NCI-H2171 (cell line): ENCODE data around the gene POLR2L.
A peak's percentile ranks its signal among the peaks of the same experiment; 100 is the strongest.

ENCODE experiments used
- DNase-seq: peaks from one replicate; lab custom pipeline; 2025; lab: John Stamatoyannopoulos, UW

The POLR2L gene

DNA sequence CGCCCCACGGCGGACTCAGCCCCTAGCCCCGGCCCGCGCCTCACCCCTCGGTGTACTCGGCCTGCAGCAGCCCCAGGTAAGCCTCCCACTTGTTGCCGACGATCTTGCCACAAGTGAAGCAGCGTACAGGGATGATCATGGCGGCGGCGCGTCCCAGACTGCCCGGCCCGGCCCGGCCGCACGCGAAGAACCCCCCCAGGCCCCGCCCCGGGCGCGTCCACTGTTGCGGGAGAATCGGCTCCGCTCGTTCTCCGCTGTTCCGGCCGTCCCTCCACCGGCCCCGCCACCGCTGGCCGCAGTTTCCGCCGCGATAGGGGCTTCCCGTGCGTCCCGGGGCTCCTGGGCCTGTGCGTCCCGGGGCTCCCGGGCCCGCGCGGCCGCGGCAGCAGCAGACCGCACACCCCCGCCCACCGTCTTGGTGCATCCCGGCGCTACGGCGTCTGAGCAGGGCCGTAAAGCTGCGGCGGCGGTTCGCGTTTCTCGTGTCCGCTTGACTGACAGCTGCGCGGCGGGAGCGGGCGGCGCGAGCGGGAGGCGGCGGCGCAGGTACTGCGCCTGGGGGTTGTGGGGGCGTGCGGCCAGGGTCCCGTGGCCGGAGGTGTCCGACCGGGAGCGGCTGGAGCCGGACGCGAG is at the start of gene POLR2L, which contains the start of gene TSPAN4:
POLR2L (minus strand) TSS at position 160 of the 633 bp plus-strand sequence; CDS start at position 139, 21 bp downstream.
TSPAN4 (plus strand) TSS at position 483 of the 633 bp plus-strand sequence. CDS start 7,453 bp downstream, outside the sequence.
- DNase-seq = peak; percentile 72

DNA sequence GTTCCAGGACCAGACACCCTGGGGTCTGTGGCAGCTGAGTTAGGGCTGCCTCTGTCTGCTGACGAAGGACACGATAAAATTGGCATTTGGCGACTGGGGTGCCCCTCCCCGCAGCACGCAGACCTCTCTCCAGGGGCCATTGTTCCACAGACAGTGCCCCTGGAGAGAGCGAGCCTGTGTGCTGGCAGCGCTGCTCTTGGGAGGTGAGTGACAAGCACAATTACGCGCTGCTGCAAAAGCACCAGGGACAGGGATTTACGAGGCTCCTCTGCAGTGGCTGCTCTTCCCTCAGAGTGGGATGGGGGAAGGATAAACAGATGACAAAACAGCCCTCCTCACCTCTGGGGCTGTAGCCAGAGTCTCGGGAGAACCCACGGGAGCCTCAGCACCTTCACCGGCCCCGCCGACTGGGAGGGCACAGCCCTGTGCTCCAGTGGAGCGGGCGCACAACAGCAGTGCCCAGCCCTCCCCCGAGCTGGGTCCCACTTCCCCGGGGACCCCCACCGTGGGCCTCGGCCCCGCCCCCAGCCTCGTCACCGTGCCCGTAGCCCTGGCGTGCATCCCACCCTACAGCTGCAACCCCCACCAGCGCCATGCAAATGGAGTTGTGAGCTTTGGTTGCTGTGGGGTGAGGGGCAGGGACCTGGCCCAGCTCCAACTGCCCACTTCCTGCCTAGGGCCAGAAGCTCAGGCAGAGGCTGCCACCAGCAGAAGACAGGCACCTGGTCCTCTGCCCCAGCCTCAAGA is 48.6 kb upstream of the POLR2L start:
- DNase-seq = no peak

DNA sequence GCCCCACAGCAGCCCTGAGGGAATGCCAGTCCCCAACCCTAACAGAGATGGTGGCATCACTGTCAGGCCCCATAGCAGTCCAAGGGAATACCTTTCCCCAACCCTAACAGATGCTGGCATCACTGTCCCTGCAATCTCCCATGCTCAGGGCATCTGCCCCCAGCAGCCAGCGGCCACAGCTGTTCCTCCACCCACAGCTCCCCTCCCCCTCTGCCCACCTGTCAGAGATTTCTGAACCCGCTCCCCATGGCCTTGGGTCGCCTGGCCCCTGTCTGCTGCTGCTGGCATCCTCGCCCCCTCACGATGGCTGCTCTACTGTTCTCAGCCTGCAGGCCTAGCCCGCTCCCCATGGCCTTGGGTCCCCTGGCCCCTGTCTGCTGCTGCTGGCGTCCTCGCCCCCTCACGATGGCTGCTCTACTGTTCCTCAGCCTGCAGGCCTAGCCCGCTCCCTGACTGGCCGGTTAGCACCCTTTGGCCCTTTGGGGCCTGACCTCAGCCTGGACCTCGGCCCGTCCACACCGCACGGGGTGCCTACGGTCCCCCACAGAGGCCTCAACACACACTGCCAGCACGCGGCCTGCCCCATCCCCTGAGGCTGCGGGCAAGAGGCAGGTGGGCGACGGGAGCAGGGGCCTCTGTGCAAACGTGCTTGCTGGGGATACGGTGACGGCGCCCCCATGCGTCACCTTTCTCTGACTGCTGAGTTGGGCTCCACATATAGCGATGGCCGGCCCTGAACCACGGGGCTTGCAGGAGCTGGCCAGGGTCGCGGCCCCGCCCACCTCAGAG is 47.6 kb upstream of the POLR2L start:
- DNase-seq = no peak

DNA sequence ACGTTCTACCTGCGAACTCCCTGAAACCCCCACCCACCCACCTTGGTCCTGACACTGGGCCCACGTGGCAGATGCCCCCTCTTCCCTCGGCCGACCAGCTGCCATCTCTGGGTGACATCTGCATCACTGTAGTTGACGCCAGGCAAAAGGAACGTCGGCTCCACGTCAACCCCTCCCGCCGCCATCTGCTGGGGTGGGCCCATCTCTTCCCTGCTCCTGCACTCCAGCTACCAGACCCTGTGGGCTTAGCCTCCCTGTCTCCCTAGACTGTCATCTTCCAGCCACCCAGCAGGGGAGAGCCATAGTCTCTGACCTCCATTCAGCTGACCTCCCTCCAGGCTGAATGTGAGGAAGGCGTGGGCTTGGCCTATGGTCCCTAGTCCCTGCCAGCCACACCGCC is 46.9 kb upstream of the POLR2L start:
- peak; percentile 60 for DNase-seq

DNA sequence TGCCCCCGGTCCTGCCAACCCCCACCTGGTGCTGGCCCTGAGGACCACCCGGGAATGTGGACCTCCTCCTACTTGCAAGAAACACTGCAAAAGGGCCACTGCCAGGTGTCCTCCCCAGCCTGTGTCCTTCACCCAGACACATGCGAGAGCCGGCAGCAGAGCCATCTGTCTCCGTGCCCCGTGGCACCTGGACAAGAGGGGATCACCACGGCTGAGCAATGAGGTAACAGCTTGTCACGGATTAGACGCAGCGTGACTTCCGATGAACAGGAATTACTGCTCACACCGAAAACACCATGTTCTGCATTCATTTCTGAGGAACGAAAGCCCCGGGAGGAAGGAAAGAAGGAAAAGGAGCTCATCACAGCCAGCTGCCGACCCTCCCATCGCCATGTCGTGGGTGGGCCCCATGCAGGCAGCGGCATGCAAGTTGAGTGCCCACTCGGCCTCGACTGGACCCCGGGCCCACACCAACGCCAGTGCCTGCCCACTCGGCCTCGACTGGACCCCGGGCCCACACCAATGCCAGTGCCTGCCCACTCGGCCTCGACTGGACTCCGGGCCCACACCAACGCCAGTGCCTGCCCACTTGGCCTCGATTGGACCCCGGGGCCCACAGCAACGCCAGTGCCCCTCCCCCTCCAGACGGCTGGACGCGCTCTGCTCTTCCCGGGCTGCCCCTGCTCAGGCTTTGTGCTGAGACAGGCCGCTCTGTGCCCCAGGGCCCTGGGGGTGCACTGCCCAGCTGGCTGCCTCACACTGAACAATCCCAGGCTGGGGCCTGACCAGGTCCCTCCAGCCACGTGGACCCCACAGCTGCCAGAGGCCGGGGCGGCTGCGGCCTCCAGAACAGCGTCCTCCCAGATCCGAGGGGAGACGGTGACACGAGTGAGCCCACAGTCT is 46.2 kb upstream of the POLR2L start:
- no peak for DNase-seq

DNA sequence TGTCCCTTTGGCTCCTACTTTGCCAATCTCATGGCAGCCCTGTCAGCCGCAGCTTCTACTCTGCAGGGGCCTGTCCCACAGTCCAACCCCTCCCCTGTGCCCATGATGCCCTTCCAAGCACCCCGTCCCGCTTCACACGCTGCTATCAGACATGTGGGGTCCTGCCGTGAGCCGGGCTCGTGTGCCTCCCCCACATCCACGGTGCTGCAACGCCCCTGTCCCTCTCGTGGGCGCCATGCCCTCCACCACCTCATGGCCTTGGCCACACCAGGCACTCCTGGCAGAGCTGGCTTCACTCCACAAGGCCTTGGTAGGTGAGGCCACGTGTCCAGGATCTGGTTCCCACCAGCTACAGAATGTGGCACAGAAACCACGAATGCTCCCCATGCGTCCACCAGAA is 45.3 kb upstream of the POLR2L start:
- no peak for DNase-seq

DNA sequence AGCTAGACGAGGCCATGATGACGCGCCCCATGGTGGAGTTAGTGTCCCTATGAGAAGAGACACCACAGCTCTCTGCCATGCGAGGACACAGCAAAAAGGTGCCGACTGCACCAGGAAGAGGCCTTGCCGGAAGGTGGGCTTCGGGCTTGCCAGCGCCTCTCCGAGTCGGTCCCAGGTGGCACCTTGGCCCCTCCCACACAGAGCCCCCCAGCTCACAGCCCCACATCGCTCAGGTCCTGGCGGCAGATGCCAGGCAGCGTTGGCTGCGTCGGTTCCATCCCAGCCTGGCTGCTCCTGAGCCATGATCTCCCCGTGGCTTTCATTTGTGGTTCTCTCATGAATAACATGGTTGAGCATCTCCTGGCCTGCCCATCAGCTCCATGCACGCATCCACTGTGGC is 44.2 kb upstream of the POLR2L start:
- DNase-seq = no peak

DNA sequence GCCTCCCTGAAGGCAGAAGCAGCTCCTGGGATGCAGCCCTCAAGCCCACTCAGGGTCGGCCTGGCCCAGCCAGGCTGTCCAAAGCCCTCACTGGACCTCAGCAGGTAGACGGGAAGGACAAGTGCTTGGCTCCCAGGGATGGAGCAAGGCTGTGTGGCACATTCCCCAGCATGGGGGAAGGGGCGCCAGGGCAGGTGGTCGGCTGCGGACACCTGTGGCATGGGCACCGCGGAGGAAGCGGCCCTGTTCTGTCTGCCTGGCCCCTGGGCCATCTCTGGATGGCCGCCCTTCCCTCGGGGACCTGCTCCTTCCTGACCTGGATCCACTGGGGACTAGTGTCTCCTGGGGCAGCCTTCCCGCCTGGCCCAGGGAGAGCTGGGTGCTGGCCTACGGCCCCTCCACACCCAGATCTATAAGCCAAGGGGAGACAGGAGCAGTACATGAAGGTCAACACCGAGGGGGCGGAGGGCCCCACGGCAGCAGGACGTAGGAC is 42.3 kb upstream of the POLR2L start:
- DNase-seq = no peak

DNA sequence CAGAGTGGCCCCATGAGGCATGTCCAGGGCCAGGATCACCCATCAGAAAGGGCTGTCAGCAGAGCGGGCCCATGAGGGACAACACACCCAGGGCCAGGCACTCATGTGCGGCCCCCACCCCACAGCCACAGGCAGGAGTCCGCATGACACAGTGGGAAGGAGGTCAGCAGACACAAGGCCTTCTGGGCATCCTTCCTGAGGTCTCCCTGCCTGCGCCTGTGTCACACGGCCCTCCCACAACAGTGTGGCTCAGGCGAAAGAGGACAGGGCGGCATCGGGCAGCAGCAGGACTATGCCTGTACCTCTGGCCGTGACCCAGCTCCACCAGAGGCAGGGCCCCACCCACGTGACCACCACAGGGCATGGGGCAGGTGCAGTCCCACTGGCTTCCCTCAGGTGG is 41.2 kb upstream of the POLR2L start:
- no peak for DNase-seq

DNA sequence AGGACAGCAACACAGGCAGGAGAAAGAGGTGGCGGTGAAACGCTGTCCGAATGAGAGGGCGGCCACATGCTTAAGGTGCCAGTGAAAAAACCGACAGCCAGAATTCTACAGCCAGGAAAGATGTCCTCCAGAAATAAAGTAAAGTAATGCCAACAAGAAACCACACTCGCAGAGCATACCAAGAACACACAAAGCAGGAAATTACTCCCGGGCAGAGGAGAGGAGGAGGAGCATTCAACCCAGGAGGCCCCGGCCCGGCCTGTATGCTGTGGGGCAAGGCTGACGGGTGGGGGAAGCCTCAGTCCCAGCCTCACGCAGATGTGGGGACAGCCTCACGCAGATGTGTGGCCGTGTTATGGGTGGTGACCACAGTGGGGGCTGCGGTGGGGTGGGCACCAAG is 40.3 kb upstream of the POLR2L start:
- no peak for DNase-seq

DNA sequence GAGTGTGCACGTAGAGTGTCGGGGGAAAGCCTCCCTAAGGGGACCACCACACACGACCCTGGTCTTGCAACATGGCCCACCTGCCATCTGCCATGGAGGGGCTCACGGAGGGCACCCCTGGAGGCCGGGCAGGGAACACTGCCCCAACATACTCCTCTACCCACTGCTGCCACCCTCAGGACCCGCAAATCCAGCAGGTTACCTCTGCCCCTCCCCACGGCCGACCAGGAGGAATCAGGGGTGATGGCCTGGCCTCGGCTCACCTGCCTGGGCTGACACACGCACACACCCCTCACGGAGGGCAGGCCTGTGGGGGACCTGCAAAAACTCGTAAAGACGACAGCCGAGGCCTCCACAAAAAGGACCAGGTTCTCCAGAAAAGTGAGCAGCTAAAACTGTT is 38.1 kb upstream of the POLR2L start:
- no peak for DNase-seq

DNA sequence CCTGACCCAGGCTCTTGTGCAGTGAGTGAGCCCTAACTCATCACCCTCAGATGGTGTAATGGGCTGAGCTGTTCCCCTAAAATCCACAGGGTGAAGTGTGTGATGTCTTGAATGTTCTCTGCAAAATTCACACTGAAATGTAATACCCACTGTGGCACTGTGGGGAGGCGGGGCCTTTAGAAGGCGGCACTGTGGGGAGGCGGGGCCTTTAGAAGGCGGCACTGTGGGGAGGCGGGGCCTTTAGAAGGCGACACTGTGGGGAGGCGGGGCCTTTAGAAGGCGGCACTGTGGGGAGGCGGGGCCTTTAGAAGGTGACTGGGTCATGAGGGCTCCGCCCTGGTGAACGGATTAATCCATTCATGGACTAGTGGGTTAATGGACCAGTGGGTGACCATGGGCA is 35.2 kb upstream of the POLR2L start:
- DNase-seq = no peak

DNA sequence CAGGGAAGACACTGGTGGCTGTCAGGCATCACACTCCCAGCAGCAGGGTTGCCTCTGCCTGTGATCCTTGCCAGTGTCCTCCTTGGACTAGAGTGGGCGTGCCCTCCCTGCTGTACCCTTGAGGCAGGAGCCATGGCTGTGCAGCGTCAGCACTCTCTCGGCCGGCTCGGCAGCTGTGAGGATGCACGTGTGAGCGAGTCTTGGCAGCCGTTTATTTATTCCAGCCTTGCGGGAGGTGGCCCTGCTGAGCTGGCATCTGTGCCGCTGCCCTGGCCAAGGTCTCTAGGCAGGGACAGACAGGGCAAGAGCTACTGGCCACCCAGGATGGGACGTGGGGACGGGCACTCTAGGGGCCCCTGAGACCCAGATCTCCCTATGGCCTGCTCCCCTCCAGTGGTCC is 34.2 kb upstream of the POLR2L start:
- DNase-seq = peak; percentile 43

DNA sequence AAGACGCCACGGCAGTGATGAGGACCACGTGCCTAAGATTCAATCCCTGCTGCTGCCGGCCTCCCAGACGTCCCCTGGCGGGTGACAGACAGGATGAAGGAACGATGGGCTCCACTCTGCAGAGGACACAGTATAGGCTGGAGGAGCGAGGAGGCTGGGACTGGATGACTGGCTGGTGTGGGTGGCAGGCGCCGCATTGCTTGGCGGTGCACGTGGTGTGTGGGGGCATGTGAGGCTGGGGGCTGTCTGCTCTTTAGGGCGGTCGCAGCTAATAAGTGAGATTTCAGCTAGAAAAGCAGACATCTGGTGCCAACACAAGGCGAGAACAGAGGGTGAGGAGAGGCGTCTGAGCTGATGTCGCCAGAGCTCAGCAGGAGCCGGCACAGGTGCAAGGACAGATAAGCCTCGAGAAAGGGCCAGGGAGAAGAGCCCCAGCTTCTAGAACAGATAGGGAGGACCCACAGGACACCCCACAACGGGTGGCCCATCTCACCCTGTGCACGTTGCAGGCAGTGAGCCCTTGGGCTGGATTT is 33.5 kb upstream of the POLR2L start:
- DNase-seq = peak; percentile 17

DNA sequence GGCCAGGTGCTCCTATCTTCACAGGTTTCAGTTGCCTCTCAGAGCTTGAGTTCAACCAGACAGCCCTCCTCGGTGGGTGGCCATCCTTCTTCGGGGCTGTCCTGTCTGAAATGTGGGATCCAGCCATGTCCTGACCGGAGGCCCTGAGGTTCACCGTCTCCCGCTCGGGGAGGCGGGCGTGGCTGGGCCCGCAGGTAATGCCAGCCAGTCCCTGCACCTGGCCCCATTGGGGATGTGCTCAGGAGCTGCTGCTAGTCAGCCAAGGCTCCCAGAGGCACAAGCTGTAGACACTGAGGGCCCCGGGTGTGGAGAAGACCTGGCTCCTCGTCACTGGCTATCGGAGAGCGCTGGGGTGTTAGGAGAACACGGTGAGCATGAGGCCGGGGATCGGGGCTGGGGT is 32.9 kb upstream of the POLR2L start:
- no peak for DNase-seq

DNA sequence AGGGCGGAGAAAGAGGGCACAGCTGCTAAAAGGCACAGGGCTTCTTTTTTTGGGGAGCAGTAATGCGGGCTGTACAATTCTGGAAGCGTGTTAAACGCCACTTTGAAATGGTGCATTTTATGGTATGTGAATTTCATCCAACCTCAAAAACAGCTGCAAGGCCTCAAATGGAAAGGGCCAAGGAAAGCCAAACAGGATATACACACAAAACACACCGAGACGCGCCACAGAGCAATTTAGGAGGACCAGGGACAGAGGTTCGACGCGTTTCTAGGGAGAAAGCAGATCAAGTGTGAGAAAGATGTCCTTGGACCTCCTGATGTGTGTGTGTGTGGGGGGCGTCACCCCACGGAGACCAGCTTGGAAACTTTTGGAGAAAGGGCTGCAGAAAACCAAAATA is 31.4 kb upstream of the POLR2L start:
- DNase-seq = no peak

DNA sequence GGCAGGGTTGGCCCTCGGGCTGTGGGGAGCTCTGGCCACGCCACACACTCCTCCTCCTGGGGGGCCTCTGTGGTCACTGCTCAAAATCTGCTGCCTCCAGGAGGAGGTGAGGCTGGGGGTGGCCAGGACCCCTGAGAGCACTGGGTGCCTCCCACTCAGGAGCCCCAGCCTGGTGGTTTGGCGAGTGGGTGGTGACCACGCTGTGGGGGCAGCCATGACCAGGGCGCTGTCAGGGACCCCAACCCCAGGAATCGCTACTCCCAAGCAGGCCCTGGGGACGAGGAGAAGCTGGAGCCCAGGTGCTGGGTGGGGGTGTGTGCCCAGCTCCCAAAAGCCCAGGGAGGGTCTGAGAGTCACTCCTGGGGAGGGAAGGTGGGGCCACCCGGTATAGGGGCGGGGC is 30.5 kb upstream of the POLR2L start:
- no peak for DNase-seq

DNA sequence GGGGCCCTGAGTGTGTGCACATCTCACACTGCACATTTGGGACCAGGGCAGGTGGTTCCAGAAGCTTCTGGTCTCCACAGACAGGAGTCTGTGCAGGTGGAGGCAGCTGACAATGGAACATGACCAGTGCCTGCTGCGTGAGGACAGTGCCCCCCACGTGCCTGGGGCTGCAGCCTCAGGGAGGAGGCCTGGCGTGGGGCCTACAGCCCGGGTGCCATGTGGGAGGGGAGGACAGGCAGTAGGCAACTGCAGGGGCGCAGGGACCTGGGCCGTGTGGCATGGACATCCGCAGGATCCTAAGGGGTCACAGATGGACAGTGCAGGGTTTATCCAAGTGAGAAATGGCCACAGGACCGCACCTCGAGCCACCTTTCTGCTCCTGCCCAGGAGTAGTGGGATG is 29.1 kb upstream of the POLR2L start:
- DNase-seq = no peak

DNA sequence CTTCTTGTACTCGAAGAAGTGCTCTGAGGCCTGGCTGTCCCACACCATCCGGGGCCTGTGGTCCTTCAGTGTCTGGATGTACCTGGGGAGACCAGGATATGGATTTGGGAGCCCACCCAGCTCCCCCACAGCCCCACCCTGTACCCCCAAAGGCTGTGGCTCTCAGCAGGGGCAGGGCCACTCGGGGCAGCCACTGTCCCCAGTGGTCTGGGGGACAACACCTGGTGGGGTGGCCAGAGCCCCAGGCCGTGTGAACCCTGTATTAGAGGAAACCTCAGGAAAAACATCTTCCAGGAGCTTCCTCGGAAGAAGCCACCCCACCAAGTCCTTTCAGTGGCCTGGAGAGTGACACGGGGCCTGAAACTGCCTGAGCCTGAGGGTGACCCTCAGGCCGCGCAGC is 28.1 kb upstream of the POLR2L start:
- DNase-seq = no peak

DNA sequence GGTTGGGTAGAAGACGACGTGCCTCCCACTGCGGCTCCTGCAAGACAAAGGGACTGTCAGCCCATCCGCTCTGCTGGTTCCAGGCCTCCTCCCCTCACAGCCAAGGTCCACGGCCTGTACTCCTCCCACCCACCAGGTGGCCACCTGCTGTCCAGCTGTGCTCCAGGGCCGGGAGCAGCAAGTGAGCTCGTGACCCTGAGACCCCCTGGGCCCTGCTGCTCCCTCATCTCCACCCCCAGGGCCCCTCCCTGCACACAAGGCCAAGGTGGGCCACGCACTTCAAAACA is 27.7 kb upstream of the POLR2L start:
- DNase-seq = no peak

DNA sequence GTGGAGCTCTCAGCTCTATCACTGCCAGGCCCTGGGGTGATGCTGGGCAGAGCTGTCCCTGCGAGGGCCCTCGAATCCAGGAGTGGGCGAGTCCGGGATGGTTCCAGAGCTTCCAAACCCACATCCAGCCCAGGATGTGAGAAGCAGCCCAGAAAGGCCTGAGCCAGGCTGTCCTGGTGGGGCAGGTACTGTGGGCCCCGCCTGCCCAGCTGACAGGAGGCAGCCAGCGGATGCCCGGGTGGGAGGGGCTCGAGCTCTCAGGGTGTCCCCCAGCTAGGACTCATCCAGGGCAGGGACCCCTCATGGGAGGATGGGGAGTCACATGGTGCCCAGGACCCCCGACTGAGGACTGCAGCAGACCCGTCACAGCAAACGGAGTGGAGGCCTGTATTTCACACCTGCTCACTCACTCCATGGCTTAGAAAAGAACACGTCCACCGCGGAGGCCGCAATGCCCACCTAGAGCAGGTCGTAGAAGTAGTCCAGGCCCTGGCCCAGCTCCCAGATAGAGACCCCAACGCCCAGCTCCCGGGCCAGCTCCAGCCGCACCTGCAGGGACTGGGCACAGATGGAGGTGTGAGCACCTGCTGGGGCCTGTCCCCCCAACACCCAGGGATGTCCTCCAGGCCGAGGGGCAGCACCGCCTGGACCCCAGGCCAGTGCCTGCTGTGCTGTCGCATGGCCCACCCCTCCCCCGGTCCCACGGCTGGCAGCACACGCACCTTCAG is 27.2 kb upstream of the POLR2L start:
- no peak for DNase-seq
